ENCODE measurements around the gene HYLS1.

HYLS1 gene

DNA sequence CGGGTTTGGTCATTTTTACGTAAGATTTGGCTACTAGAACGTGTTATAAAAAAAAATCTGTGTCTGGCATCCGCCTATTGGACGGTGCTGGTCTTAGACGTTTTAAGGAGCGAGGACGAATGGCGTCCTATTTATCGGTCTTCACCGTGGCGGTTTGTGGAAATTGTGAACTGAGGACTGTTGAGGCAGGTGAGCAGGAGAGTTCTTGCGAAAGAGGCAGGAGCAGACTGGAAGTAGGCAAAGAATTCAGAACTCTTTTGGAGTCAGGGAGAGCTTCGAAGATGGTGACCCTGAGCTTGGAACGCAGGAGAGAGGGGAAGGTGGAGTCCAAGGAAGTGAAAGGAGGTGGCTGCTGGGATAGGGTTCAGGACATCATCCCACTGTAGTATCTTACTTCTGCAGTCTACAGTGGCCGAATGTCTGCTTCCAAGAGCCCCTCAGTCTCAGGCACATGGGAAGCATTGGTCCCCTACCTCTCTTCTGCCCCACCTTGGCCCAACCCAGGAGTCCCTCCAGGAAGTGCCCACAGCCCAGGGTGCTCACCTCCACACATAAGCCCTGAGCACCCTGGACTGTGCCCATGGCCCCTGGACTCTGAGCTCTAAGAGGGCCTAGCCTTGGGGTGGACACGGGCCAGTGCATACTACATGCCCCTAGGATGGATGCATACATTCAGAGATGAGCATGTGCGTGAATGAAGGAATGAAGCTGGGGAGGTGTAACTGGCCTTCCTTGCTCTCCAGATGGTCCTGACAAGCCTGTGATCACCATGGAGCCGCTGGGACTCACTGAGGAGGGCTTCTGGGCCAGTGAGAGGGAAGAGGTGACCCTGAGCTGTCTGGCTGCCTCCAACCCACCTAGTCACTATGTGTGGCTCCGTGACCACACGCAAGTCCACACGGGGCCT is 62.1 kb downstream of the HYLS1 start:
- DNase-seq (ENCODE audit: low read depth, low spot score): no peak

DNA sequence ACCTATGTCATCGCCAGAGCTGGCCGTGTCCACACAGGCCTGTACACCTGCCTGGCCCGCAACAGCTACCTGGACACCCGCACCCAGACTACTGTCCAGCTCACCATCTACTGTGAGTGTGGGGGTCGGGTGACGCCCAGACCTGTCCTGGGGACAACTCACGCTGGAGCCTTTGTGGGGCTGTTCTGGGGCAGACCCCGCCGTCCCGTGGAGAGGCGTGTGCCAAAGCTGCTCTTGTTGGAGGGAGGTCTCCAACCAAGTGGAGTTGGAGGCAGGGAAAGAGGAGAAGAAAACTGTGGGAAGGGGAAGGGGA is 62.7 kb downstream of the HYLS1 start:
- DNase-seq (ENCODE audit: low read depth, low spot score): no peak

Measured in activated CD4-positive, CD25-positive, alpha-beta regulatory T cell treated with anti-CD3 and anti-CD28 coated beads, Interleukin-2, amount 50 U/mL, for 16 hours (primary cell).